Esophagus muscularis mucosa (tissue), 3 donors: ENCODE data around the gene ZBTB5.

Experiments
- POLR2A ChIP-seq: fragments of 450-650 bp; IDR thresholded peaks from one replicate; pipeline ENCODE4 v1.6.1; 2017; ENCODE audit warnings: antibody characterized with exemption, moderate library complexity, mild to moderate bottlenecking, low read depth
- POLR2AphosphoS5 ChIP-seq, 2 donors: sonication (generic); formaldehyde crosslinking; IDR thresholded peaks; one replicate each; pipeline ENCODE4 v1.6.1; 2017; ENCODE audit warnings: antibody characterized with exemption in 2 of 2
- TF ChIP-seq, protein P1 (sequence below), 3 experiments: fragments of 200-600 bp in 2 of 3; fragments of 450-650 bp in 1 of 3; sonication (generic) in 2 of 3; IDR thresholded peaks; one replicate each; pipeline ENCODE4 v1.5.1; 2017 to 2019; ENCODE audit warnings: antibody characterized with exemption in 3 of 3, mild to moderate bottlenecking in 2 of 3, moderate library complexity in 1 of 3

DNA sequence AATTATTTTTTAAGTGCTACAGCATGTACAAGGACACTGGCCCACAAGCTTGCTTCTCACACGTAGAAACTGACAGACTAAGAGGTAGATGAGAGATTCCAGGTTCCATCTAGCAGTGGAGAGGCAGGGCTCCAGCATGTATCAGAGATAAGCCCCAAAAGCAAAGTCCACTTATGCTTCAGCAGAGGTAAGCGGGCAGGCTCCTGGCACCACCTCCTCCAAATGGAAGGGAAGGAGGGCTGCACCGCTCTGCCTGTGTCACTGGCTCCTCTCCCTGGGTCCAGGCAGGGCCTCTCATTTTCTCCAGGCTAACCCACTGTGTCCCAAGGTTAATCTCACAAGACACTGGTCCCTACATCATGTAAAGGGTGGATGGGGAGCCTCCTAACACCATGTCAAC is 26.9 kb downstream of the ZBTB5 start:
- TF ChIP-seq, protein P1, sequence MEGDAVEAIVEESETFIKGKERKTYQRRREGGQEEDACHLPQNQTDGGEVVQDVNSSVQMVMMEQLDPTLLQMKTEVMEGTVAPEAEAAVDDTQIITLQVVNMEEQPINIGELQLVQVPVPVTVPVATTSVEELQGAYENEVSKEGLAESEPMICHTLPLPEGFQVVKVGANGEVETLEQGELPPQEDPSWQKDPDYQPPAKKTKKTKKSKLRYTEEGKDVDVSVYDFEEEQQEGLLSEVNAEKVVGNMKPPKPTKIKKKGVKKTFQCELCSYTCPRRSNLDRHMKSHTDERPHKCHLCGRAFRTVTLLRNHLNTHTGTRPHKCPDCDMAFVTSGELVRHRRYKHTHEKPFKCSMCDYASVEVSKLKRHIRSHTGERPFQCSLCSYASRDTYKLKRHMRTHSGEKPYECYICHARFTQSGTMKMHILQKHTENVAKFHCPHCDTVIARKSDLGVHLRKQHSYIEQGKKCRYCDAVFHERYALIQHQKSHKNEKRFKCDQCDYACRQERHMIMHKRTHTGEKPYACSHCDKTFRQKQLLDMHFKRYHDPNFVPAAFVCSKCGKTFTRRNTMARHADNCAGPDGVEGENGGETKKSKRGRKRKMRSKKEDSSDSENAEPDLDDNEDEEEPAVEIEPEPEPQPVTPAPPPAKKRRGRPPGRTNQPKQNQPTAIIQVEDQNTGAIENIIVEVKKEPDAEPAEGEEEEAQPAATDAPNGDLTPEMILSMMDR (IDR thresholded peaks at IDR 0.05), result no peak
- TF ChIP-seq POLR2A (no peak), POLR2AphosphoS5 (IDR thresholded peaks at IDR 0.05) (no peak)
